ENCODE data around the gene CKMT1B. TPM values are rescaled to one million over a fixed set of nuclear protein-coding genes. Genes with fewer than 3 reads are reported as not detected.
"Not testable (repeated sequence)": the region's sequence is repeated elsewhere in the genome, so short reads cannot be mapped to it uniquely, and the experiment has no call there.

Gene CKMT1B
- total RNA-seq, 6 donors from 2014 or later, result 0.30 to 10.0 (median 2.3) TPM

- WGBS, 2 donors, result no CpG with 5 or more reads among the region's 8 CpGs
- H3K4me1 ChIP-seq; H3K9me3 ChIP-seq; ATAC-seq (ENCODE audit: low FRiP score in 2 of 2); H3K27me3 ChIP-seq; H3K27ac ChIP-seq; H3K36me3 ChIP-seq; H3K4me3 ChIP-seq: not testable (repeated sequence)
- DNase-seq, result peak in 1 of 2 donors; percentile 60
These were observed 23.9 kb downstream of the CKMT1B start for GRCh38 chr15:43617750-43618149.

DNA sequence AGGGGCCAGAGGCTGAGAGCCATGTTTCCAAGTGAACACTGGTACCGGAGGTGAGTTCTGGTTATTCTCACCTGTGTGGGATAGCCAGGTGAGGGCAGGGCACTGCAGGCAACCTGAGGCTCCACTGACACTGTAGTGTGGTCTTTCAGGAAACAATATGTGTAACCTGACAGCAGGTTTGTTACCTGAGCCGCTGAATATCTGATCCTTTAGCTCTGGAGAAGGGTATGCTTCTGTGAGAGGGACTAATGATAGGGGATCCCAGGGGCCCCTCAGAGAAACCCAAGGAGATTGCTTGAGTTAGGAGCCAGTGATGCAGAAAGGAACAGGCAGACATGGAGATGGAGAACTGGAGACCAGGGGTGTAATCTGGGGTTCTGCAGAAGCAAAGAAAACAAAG lies 24.9 kb downstream of the CKMT1B start, which contains the start of gene STRC:
Gene STRC, minus strand, starts transcription at position 101 of the 400 bp plus-strand sequence. Its CDS starts 78 bp downstream, at position 23.
- H3K9me3 ChIP-seq; ATAC-seq (ENCODE audit: low FRiP score in 2 of 2); H3K36me3 ChIP-seq; H3K27ac ChIP-seq; H3K4me1 ChIP-seq; H3K27me3 ChIP-seq; DNase-seq; H3K4me3 ChIP-seq: not testable (repeated sequence)
- no CpG with 5 or more reads among the region's 2 CpGs for WGBS, 2 donors

DNA sequence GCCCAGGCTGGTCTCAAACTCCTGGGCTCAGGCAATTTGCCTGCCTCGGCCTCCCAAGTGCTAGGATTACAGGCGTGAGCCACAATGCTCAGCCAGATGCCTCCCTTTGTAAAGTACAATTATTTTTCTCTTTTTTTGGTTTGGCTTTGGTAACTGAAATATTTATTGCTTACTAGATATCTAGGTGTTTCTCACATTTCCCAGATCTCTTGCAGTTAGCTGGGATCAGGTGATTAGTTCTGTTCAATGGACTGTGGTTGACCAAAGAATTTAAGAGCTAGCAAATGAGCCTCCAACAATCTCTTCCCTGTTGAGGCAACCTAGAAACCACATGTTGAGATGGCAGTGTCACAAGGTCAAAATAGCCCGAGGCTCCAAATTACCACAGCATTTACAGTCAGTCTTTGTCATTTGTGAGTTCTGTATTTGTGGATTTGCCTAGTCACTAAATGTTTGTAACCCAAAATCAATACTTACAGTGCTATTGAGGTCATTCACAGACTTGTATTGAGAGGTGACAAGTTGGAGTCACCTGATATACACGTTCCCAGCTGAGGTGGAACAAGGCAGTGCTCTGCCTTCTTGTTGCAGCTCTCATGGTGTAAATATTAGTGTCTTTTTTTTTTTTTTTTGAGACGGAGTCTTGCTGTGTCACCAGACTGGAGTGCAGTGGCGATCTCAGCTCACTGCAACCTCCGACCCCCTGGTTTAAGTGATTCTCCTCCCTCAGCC lies 28.4 kb downstream of the CKMT1B start:
- not testable (repeated sequence) for H3K27me3 ChIP-seq; ATAC-seq (ENCODE audit: low FRiP score in 2 of 2); H3K9me3 ChIP-seq; H3K4me1 ChIP-seq; DNase-seq; H3K36me3 ChIP-seq; H3K27ac ChIP-seq; H3K4me3 ChIP-seq
- 54 to 63% methylated on average over 6 to 7 of the region's 7 CpGs for WGBS, 2 donors

DNA sequence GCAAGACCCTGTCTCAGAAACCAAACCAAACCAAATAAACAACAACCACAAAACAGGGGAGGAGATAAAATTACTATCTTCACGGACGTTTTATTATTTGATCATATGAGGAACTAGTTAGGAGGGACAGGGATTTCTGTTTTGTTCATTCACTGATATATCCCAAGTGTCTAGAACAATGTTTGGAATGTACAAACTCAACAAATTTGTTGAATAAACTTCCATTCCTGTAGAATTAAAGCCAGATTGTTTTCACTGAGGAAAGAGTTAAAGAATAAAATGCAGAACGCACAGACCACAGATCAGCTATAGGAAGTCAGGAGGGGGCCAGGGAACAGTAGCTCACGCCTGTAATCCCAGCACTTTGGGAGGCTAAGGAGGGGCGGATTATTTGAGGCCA lies 31.3 kb downstream of the CKMT1B start:
- no peak overlapping the region for H3K27ac ChIP-seq
- H3K9me3 ChIP-seq, result no peaks in the 10 kb centered on the region
- TF ChIP-seq EP300 (IDR thresholded peaks at IDR 0.05) (no peak), POLR2A (IDR thresholded peaks at IDR 0.05) (no peak), POLR2AphosphoS5 (IDR thresholded peaks at IDR 0.05) (no peak)
- TF ChIP-seq, protein P1, sequence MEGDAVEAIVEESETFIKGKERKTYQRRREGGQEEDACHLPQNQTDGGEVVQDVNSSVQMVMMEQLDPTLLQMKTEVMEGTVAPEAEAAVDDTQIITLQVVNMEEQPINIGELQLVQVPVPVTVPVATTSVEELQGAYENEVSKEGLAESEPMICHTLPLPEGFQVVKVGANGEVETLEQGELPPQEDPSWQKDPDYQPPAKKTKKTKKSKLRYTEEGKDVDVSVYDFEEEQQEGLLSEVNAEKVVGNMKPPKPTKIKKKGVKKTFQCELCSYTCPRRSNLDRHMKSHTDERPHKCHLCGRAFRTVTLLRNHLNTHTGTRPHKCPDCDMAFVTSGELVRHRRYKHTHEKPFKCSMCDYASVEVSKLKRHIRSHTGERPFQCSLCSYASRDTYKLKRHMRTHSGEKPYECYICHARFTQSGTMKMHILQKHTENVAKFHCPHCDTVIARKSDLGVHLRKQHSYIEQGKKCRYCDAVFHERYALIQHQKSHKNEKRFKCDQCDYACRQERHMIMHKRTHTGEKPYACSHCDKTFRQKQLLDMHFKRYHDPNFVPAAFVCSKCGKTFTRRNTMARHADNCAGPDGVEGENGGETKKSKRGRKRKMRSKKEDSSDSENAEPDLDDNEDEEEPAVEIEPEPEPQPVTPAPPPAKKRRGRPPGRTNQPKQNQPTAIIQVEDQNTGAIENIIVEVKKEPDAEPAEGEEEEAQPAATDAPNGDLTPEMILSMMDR (IDR thresholded peaks at IDR 0.05), result no peak
- DNase-seq (no peak), ATAC-seq (ENCODE audit: low FRiP score in 2 of 2) (no peak)
- 14 to 16% methylated on average over 5 of the region's 5 CpGs for WGBS, 2 donors
- no peaks in the 10 kb centered on the region for H3K4me1 ChIP-seq
- H3K36me3 ChIP-seq, result no peaks in the 10 kb centered on the region
- no peaks in the 10 kb centered on the region for H3K27me3 ChIP-seq
- no peak overlapping the region for H3K4me3 ChIP-seq

- DNase-seq; H3K36me3 ChIP-seq; H3K27ac ChIP-seq; ATAC-seq (ENCODE audit: low FRiP score in 2 of 2); H3K4me1 ChIP-seq; H3K27me3 ChIP-seq; H3K4me3 ChIP-seq; H3K9me3 ChIP-seq: not testable (repeated sequence)
These were observed 33.1 kb downstream of the CKMT1B start for GRCh38 chr15:43626937-43627336.

DNA sequence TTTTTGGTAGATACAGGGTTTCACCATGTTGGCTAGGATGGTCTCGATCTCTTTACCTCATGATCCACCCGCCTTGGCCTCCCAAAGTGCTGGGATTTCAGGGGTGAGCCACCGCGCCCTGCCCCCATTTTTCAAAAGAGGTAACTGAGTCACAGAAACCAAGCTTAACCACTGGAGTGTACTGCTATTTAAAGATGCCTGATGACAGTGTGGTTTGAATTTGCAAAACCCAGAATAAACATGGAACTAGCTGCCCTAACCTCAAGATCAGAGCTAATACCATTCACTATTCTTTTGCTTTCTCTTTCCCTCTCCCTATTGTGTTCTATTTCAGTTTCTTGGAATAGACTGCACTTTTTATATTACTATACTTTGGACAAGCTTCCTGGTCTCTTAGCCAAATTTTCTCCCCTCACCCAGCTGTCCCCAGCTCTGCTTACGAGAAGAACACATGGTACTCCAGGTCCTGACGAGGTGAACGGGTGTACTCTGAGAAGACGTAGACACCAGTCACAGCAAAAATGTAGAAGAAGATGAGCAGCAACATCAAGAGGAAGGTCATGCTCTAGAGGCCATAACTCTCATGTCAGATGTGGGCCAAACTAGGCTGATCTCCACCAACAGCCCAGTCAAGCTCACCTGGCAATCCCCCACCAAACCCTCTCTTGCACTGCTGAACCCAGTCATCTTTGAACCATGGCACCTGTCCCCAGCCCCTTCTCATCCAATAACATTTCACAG lies 44.8 kb downstream of the CKMT1B start:
- H3K27ac ChIP-seq; H3K27me3 ChIP-seq; H3K9me3 ChIP-seq; H3K36me3 ChIP-seq; DNase-seq; H3K4me3 ChIP-seq; H3K4me1 ChIP-seq; ATAC-seq (ENCODE audit: low FRiP score in 2 of 2): not testable (repeated sequence)
- WGBS, 2 donors, result 74 to 88% methylated on average over 8 of the region's 8 CpGs

Small RNA genes lying within 50 kb of the gene (small RNA-seq; reads per million reads assigned to genes)
- gene PDIA3P2 (0 reads per million in 4 donors), gene RNU6-554P (0 reads per million in 4 donors), gene RNU6-610P (0 reads per million in 4 donors)

Other genes with a start within 250 kb of the CKMT1B start
- 10 to 100 TPM; 23.9 to 63.9 (median 24.7) TPM for gene ZSCAN29, start 223.0 kb upstream of the CKMT1B start, total RNA-seq
- 10 to 100 TPM in 5 of 6 donors, 1 to 10 TPM in 1; 5.2 to 20.2 (median 17.0) TPM for gene TUBGCP4, start 222.9 kb upstream of the CKMT1B start, total RNA-seq
- 100 to 1,000 TPM in 1 of 6 donors, 10 to 100 TPM in 5; 19.3 to 122 (median 28.7) TPM for gene TP53BP1, start 100.9 kb upstream of the CKMT1B start, total RNA-seq
- gene MAP1A, start 76.4 kb upstream of the CKMT1B start, total RNA-seq, result 1 to 10 TPM; 2.9 to 9.8 (median 6.1) TPM
- 10 to 100 TPM in 5 of 6 donors, 1 to 10 TPM in 1; 7.1 to 71.2 (median 30.1) TPM for gene PPIP5K1, start 3.8 kb upstream of the CKMT1B start, total RNA-seq
- 1 to 10 TPM in 2 of 6 donors, under 1 TPM in 2, not detected in 2; 0.07 to 4.2 (median 1.0) TPM for gene STRC, start 24.8 kb downstream of the CKMT1B start, total RNA-seq
- gene CATSPER2, start 54.8 kb downstream of the CKMT1B start, total RNA-seq, result 10 to 100 TPM in 1 of 6 donors, 1 to 10 TPM in 4, under 1 TPM in 1; 0.91 to 15.7 (median 2.5) TPM
- gene CKMT1A, start 99.8 kb downstream of the CKMT1B start, total RNA-seq, result 1 to 10 TPM in 5 of 6 donors, not detected in 1; 1.3 to 4.6 (median 2.6) TPM
- gene PDIA3, start 152.4 kb downstream of the CKMT1B start, total RNA-seq, result 100 to 1,000 TPM in 4 of 6 donors, 10 to 100 TPM in 2; 18.9 to 450 (median 161) TPM
- gene ELL3, start 182.9 kb downstream of the CKMT1B start, total RNA-seq, result 1 to 10 TPM; 1.7 to 8.4 (median 4.3) TPM
- gene SERF2, start 198.3 kb downstream of the CKMT1B start, total RNA-seq, result 1,000 to 10,000 TPM in 1 of 6 donors, 100 to 1,000 TPM in 5; 285 to 1,034 (median 752) TPM
- gene SERINC4, start 206.2 kb downstream of the CKMT1B start, total RNA-seq, result under 1 TPM in 1 of 6 donors, not detected in 5; 0.34 TPM
- 10 to 100 TPM in 5 of 6 donors, 1 to 10 TPM in 1; 6.5 to 41.9 (median 14.1) TPM for gene HYPK, start 206.6 kb downstream of the CKMT1B start, total RNA-seq
- gene MFAP1, start 230.7 kb downstream of the CKMT1B start, total RNA-seq, result 10 to 100 TPM in 5 of 6 donors, 1 to 10 TPM in 1; 7.4 to 20.0 (median 17.5) TPM
- gene WDR76, start 233.0 kb downstream of the CKMT1B start, total RNA-seq, result 10 to 100 TPM in 1 of 6 donors, 1 to 10 TPM in 4, under 1 TPM in 1; 0.89 to 10.1 (median 3.4) TPM